Caco-2 (cell line): Measurements from ENCODE around the gene NDUFB10. TPM values are rescaled to one million over a fixed set of nuclear protein-coding genes. Genes with fewer than 3 reads are reported as not detected.

Experiments used
- BruUV-seq: library from RNA; stranded (reverse); fragments of 400-500 nt; replicated peaks from 2 replicates; lab custom pipeline; 2021; lab: Mats Ljungman, UMichigan
- CTCF ChIA-PET: fragments of 300-600 bp; sonication (Branson Sonifier 250); formaldehyde crosslinking; loops from one replicate; lab custom pipeline; 2022; ENCODE audit warnings: antibody characterized with exemption; lab: Charles Lee
- POLR2A ChIA-PET: fragments of 300-600 bp; sonication (Branson Sonifier 250); formaldehyde crosslinking; loops from one replicate; lab custom pipeline; 2022; ENCODE audit warnings: antibody characterized with exemption; lab: Charles Lee
- DNase-seq, 2 experiments: peaks; one replicate each; pipeline versions ENCODE4 v3.0.0 to v3.0.0-alpha.2; 2020 to 2022
- H3K27me3 ChIP-seq: replicated peaks from 2 replicates; pipeline ENCODE4 v1.6.0; 2011; ENCODE audit warnings: low read length; ENCODE audit not compliant: control insufficient read depth, insufficient read depth
- H3K36me3 ChIP-seq: 2 replicates; pipeline ENCODE4 v1.5.1; 2011; ENCODE audit warnings: low read length; ENCODE audit not compliant: control insufficient read depth, insufficient read depth
- H3K4me1 ChIP-seq: fragments of 250-450 bp; sonication (Bioruptor Pico); 2 replicates; pipeline ENCODE4 v1.5.1; 2020; ENCODE audit warnings: mild to moderate bottlenecking
- H3K4me3 ChIP-seq: 2 replicates; pipeline ENCODE4 v1.5.1; 2011; ENCODE audit warnings: low read depth, mild to moderate bottlenecking, control low read depth, low read length
- H3K9me3 ChIP-seq: fragments of 250-450 bp; sonication (Bioruptor Pico); 2 replicates; pipeline ENCODE4 v1.5.1; 2020; ENCODE audit warnings: mild to moderate bottlenecking, moderate library complexity
- H3K27ac Mint-ChIP-seq: one replicate; pipeline ENCODE4 v1.8.0; 2022; ENCODE audit warnings: mixed read lengths; ENCODE audit not compliant: unreplicated experiment
- H3K27me3 Mint-ChIP-seq: one replicate; pipeline ENCODE4 v1.8.0; 2022; ENCODE audit warnings: mixed read lengths; ENCODE audit not compliant: insufficient read depth, unreplicated experiment
- H3K36me3 Mint-ChIP-seq: one replicate; pipeline ENCODE4 v1.8.0; 2022; ENCODE audit warnings: mild to moderate bottlenecking, mixed read lengths; ENCODE audit not compliant: insufficient read depth, unreplicated experiment
- H3K4me1 Mint-ChIP-seq: one replicate; pipeline ENCODE4 v1.8.0; 2022; ENCODE audit warnings: low read depth, mixed read lengths; ENCODE audit not compliant: unreplicated experiment
- H3K4me3 Mint-ChIP-seq: one replicate; pipeline ENCODE4 v1.8.0; 2022; ENCODE audit warnings: mild to moderate bottlenecking, moderate library complexity, mixed read lengths; ENCODE audit not compliant: unreplicated experiment
- H3K9me3 Mint-ChIP-seq: one replicate; pipeline ENCODE4 v1.8.0; 2022; ENCODE audit warnings: mixed read lengths; ENCODE audit not compliant: unreplicated experiment
- intact Hi-C: fragments of 100-400 bp; cut with micrococcal nuclease; formaldehyde crosslinking; loops from one replicate; pipeline ENCODE4 v1.10.0; 2022; ENCODE audit not compliant: unreplicated experiment
- total RNA-seq: library from RNA; stranded (reverse); gene quantifications from 2 replicates; pipeline ENCODE4 v1.2.3, GENCODE V29; 2022
- TF ChIP-seq, protein P1 (sequence below), 2 experiments: fragments of 200-600 bp in 1 of 2; IDR thresholded peaks; 1 replicate in 1 of 2; 2 replicates in 1 of 2; pipeline versions ENCODE4 v1.5.1 to v1.8.0; 2011 to 2022; ENCODE audit warnings: antibody characterized with exemption in 1 of 2, control low read depth in 1 of 2, inconsistent platforms in 1 of 2, low read depth in 1 of 2, low read length in 1 of 2, mild to moderate bottlenecking in 1 of 2, moderate library complexity in 1 of 2; ENCODE audit not compliant: insufficient read depth in 1 of 2, severe bottlenecking in 1 of 2, unreplicated experiment in 1 of 2

The NDUFB10 gene
- total RNA-seq, 1 experiment from 2014 or later, result 128 TPM

DNA sequence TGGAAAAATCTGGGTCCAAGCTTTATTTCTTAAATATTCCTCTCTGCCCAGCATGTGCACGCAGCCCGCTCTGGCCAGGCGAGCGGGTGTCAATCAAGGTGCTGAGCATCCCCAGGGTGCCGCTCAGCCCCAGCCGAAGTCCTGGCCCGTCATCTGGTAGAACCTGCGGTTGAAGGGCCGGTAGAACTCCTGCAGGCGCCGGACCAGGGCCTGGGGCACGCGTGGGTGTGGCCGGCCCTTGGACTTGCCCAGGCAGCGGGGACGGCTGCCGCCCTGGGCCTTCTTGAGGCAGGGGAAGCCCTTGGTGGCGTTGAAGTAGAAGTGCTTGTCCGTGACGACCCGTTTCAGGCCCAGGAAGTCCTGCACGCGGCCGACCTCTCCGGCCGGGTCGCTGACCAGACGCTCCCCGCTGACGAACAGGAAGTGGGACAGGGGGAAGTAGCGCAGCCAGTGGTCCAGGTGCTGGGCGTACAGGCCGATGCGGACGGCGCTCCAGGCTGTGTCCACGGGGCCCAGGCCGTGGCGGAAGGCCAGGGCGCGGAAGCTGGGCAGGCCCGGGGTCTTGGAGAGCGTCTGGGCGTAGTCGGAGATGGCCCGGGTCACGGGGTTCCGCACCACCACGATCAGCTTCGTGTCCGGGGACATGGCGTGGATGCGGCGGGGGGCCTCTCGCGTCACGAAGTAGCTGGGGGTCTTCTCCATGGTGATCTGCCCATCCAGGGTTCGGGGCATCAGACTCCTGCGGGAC lies 47.7 kb upstream of the NDUFB10 start:
- H3K4me1 Mint-ChIP-seq, result no peaks in the 10 kb centered on the region
- no TSS peak for BruUV-seq
- TF ChIP-seq, protein P1, sequence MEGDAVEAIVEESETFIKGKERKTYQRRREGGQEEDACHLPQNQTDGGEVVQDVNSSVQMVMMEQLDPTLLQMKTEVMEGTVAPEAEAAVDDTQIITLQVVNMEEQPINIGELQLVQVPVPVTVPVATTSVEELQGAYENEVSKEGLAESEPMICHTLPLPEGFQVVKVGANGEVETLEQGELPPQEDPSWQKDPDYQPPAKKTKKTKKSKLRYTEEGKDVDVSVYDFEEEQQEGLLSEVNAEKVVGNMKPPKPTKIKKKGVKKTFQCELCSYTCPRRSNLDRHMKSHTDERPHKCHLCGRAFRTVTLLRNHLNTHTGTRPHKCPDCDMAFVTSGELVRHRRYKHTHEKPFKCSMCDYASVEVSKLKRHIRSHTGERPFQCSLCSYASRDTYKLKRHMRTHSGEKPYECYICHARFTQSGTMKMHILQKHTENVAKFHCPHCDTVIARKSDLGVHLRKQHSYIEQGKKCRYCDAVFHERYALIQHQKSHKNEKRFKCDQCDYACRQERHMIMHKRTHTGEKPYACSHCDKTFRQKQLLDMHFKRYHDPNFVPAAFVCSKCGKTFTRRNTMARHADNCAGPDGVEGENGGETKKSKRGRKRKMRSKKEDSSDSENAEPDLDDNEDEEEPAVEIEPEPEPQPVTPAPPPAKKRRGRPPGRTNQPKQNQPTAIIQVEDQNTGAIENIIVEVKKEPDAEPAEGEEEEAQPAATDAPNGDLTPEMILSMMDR (IDR thresholded peaks at IDR 0.05; ENCODE audit: insufficient read depth in 1 of 2, low read depth in 1 of 2, low read length in 1 of 2, severe bottlenecking in 1 of 2, unreplicated experiment in 1 of 2), result no peak
- H3K9me3 Mint-ChIP-seq, result no peaks in the 10 kb centered on the region
- Histone ChIP-seq H3K9me3 (no peaks in the 10 kb centered on the region), H3K27me3 (no peaks in the 10 kb centered on the region), H3K4me3 (no peak overlapping the region), H3K4me1 (no peaks in the 10 kb centered on the region), H3K36me3 (no peaks in the 10 kb centered on the region)
- ChIA-PET CTCF (no interaction called here), POLR2A (no interaction called here)
- H3K36me3 Mint-ChIP-seq, result no peaks in the 10 kb centered on the region
- peaks cover under 1% of the 10 kb centered on the region for H3K27me3 Mint-ChIP-seq
- intact Hi-C loops, result no loop called here
- H3K27ac Mint-ChIP-seq, result no peak overlapping the region
- no peak for DNase-seq
- no peak overlapping the region for H3K4me3 Mint-ChIP-seq

DNA sequence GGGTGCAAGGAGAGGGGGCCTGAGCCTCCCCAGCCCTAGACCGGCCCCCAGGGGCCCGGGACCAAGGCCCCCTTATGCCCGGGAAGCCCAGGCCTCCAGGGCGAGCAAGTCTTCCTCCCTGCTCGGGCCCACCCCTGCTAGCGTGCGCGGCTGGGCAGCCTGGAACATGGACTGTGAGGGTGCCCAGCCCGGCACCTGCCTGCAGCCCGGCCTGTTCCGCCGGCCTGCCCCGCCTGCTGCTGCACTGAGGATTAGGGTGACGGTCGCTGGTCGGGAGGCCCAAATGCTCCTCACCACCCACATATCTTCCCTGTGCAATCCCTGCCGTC lies 47.2 kb upstream of the NDUFB10 start:
- Histone ChIP-seq H3K36me3 (no peaks in the 10 kb centered on the region), H3K4me1 (no peaks in the 10 kb centered on the region), H3K4me3 (no peak overlapping the region), H3K9me3 (no peaks in the 10 kb centered on the region), H3K27me3 (no peaks in the 10 kb centered on the region)
- BruUV-seq, result no TSS peak
- Mint-ChIP-seq H3K27ac (no peak overlapping the region), H3K9me3 (no peaks in the 10 kb centered on the region), H3K4me3 (no peak overlapping the region), H3K27me3 (peaks cover 4% of the 10 kb centered on the region), H3K36me3 (no peaks in the 10 kb centered on the region), H3K4me1 (no peaks in the 10 kb centered on the region)
- intact Hi-C loops, result no loop called here
- ChIA-PET POLR2A (no interaction called here), CTCF (no interaction called here)
- no peak for DNase-seq
- TF ChIP-seq, protein P1 (IDR thresholded peaks at IDR 0.05; ENCODE audit: insufficient read depth in 1 of 2, low read depth in 1 of 2, low read length in 1 of 2, severe bottlenecking in 1 of 2, unreplicated experiment in 1 of 2), result no peak

- Histone ChIP-seq H3K4me1 (no peaks in the 10 kb centered on the region), H3K4me3 (no peak overlapping the region), H3K9me3 (no peaks in the 10 kb centered on the region), H3K27me3 (no peaks in the 10 kb centered on the region), H3K36me3 (no peaks in the 10 kb centered on the region)
- Mint-ChIP-seq H3K4me1 (no peaks in the 10 kb centered on the region), H3K27me3 (peaks cover 4% of the 10 kb centered on the region), H3K36me3 (no peaks in the 10 kb centered on the region), H3K4me3 (no peak overlapping the region), H3K27ac (no peak overlapping the region), H3K9me3 (no peaks in the 10 kb centered on the region)
- intact Hi-C loops, result no loop called here
- TF ChIP-seq, protein P1 (IDR thresholded peaks at IDR 0.05; ENCODE audit: insufficient read depth in 1 of 2, low read depth in 1 of 2, low read length in 1 of 2, severe bottlenecking in 1 of 2, unreplicated experiment in 1 of 2), result no peak
- ChIA-PET POLR2A (no interaction called here), CTCF (no interaction called here)
- BruUV-seq, result no TSS peak
- DNase-seq, result no peak
Observed at GRCh38 chr16:1913327-1914083, 45.8 kb upstream of the NDUFB10 start.
